GM12874 (cell line): ENCODE results near the gene PAX2.

Experiments
- CTCF ChIP-seq: IDR thresholded peaks from 2 replicates; pipeline ENCODE4 v1.5.1; 2011; ENCODE audit warnings: low read depth, mild to moderate bottlenecking, control low read depth, low read length, moderate library complexity; ENCODE audit not compliant: insufficient read depth

PAX2 gene

GRCh38 chr10:100824886-100825285 lies 79.5 kb downstream of the PAX2 start:
- no peak for TF ChIP-seq CTCF

- TF ChIP-seq CTCF, result no peak
These were observed 80.0 kb downstream of the PAX2 start for GRCh38 chr10:100825325-100825875.

- no peak for TF ChIP-seq CTCF
These were observed 80.8 kb downstream of the PAX2 start for GRCh38 chr10:100826031-100826651.

GRCh38 chr10:100826661-100826982 lies 81.2 kb downstream of the PAX2 start:
- TF ChIP-seq CTCF, result no peak

- peak; percentile 21; the same call in 1 of the 2 replicates for TF ChIP-seq CTCF
These were observed 81.8 kb downstream of the PAX2 start for GRCh38 chr10:100826983-100827818.

GRCh38 chr10:100827819-100828737 lies 82.7 kb downstream of the PAX2 start:
- TF ChIP-seq CTCF, result peak; percentile 28; the same call in 1 of the 2 replicates

- TF ChIP-seq CTCF, result no peak
These were observed 83.3 kb downstream of the PAX2 start for GRCh38 chr10:100828738-100829096.
